ENCODE measurements around the gene LPIN2.

Gene LPIN2

GRCh38 chr18:2994020-2994589 is 18.8 kb downstream of the LPIN2 start:
- H3K4me3 ChIP-seq (ENCODE audit: low read depth, low read length): no peak overlapping the region
- H4K8ac ChIP-seq (ENCODE audit: low read depth, low read length): no peak overlapping the region
- H3K9me3 ChIP-seq (ENCODE audit: insufficient read depth, low read depth, low read length): no peaks in the 10 kb centered on the region
- no peak overlapping the region for H2AFZ ChIP-seq (ENCODE audit: insufficient read depth, low read length, poor library complexity)
- H3K14ac ChIP-seq (ENCODE audit: low read length): no peak overlapping the region
- H3K9ac ChIP-seq (ENCODE audit: low read length): no peak overlapping the region
- DNase-seq: no peak
- H2BK5ac ChIP-seq (ENCODE audit: low read depth, low read length, poor library complexity): no peak overlapping the region
- H4K12ac ChIP-seq (ENCODE audit: low read depth, low read length): no peak overlapping the region
- no peak overlapping the region for H3K18ac ChIP-seq (ENCODE audit: low read length)
- no peaks in the 10 kb centered on the region for H3K79me2 ChIP-seq (ENCODE audit: control insufficient read depth, insufficient read depth, low read length, poor library complexity)
- H3K4ac ChIP-seq (ENCODE audit: low read depth, low read length): no peak overlapping the region
- no peak overlapping the region for H3K27ac ChIP-seq (ENCODE audit: low read depth, low read length)
- H2AK5ac ChIP-seq (ENCODE audit: low read length): no peak overlapping the region
- H3K27me3 ChIP-seq (ENCODE audit: insufficient read depth, low read length): no peaks in the 10 kb centered on the region
- no peak overlapping the region for H4K91ac ChIP-seq (ENCODE audit: low read depth, low read length)
- no peak overlapping the region for H3K4me2 ChIP-seq (ENCODE audit: low read length)
- no CpG with 5 or more reads among the region's 2 CpGs for WGBS (ENCODE audit: extremely low coverage, insufficient coverage, insufficient read length)
- H3K79me1 ChIP-seq (ENCODE audit: low read length): no peaks in the 10 kb centered on the region
- no peak overlapping the region for H2BK120ac ChIP-seq (ENCODE audit: insufficient read depth, low read length, poor library complexity)
- H3K23ac ChIP-seq (ENCODE audit: low read length): no peak overlapping the region
- H2BK12ac ChIP-seq (ENCODE audit: low read length): no peak overlapping the region
- no peaks in the 10 kb centered on the region for H3K4me1 ChIP-seq (ENCODE audit: control insufficient read depth in 1 of 2, insufficient read depth in 2 of 2, low read length in 2 of 2)
- no peaks in the 10 kb centered on the region for H3K36me3 ChIP-seq (ENCODE audit: control insufficient read depth in 1 of 2, insufficient read depth in 2 of 2, low read length in 2 of 2)

GRCh38 chr18:2992995-2993877 is 19.7 kb downstream of the LPIN2 start:
- no CpG with 5 or more reads among the region's 6 CpGs for WGBS (ENCODE audit: extremely low coverage, insufficient coverage, insufficient read length)
- Histone ChIP-seq H3K27me3 (ENCODE audit: insufficient read depth, low read length) (no peaks in the 10 kb centered on the region), H4K91ac (ENCODE audit: low read depth, low read length) (no peak overlapping the region)

GRCh38 chr18:2990956-2991640 is 21.8 kb downstream of the LPIN2 start:
- H3K4ac ChIP-seq (ENCODE audit: low read depth, low read length): no peak overlapping the region
- H3K27me3 ChIP-seq (ENCODE audit: insufficient read depth, low read length): no peaks in the 10 kb centered on the region
- H3K23ac ChIP-seq (ENCODE audit: low read length): no peak overlapping the region
- no peak overlapping the region for H3K18ac ChIP-seq (ENCODE audit: low read length)
- no peaks in the 10 kb centered on the region for H3K36me3 ChIP-seq (ENCODE audit: control insufficient read depth in 1 of 2, insufficient read depth in 2 of 2, low read length in 2 of 2)
- H4K12ac ChIP-seq (ENCODE audit: low read depth, low read length): no peak overlapping the region
- no peak overlapping the region for H2BK120ac ChIP-seq (ENCODE audit: insufficient read depth, low read length, poor library complexity)
- no peak overlapping the region for H3K4me2 ChIP-seq (ENCODE audit: low read length)
- no peak overlapping the region for H4K8ac ChIP-seq (ENCODE audit: low read depth, low read length)
- no CpG with 5 or more reads among the region's 4 CpGs for WGBS (ENCODE audit: extremely low coverage, insufficient coverage, insufficient read length)
- H3K14ac ChIP-seq (ENCODE audit: low read length): no peak overlapping the region
- H3K9ac ChIP-seq (ENCODE audit: low read length): no peak overlapping the region
- no peaks in the 10 kb centered on the region for H3K4me1 ChIP-seq (ENCODE audit: control insufficient read depth in 1 of 2, insufficient read depth in 2 of 2, low read length in 2 of 2)
- H2AK5ac ChIP-seq (ENCODE audit: low read length): no peak overlapping the region
- H3K27ac ChIP-seq (ENCODE audit: low read depth, low read length): no peak overlapping the region
- no peaks in the 10 kb centered on the region for H3K79me1 ChIP-seq (ENCODE audit: low read length)
- H2AFZ ChIP-seq (ENCODE audit: insufficient read depth, low read length, poor library complexity): no peak overlapping the region
- no peak overlapping the region for H2BK5ac ChIP-seq (ENCODE audit: low read depth, low read length, poor library complexity)
- no peaks in the 10 kb centered on the region for H3K79me2 ChIP-seq (ENCODE audit: control insufficient read depth, insufficient read depth, low read length, poor library complexity)
- H2BK12ac ChIP-seq (ENCODE audit: low read length): no peak overlapping the region
- no peak overlapping the region for H3K4me3 ChIP-seq (ENCODE audit: low read depth, low read length)
- H4K91ac ChIP-seq (ENCODE audit: low read depth, low read length): no peak overlapping the region
- DNase-seq: no peak
- no peaks in the 10 kb centered on the region for H3K9me3 ChIP-seq (ENCODE audit: insufficient read depth, low read depth, low read length)

More at GRCh38 chr18:2992995-2993877, 19.7 kb downstream of the LPIN2 start:
- no peaks in the 10 kb centered on the region for H3K79me2 ChIP-seq (ENCODE audit: control insufficient read depth, insufficient read depth, low read length, poor library complexity)
- no peaks in the 10 kb centered on the region for H3K4me1 ChIP-seq (ENCODE audit: control insufficient read depth in 1 of 2, insufficient read depth in 2 of 2, low read length in 2 of 2)
- no peak overlapping the region for H3K4ac ChIP-seq (ENCODE audit: low read depth, low read length)
- H4K8ac ChIP-seq (ENCODE audit: low read depth, low read length): no peak overlapping the region
- H3K4me2 ChIP-seq (ENCODE audit: low read length): no peak overlapping the region
- H3K36me3 ChIP-seq (ENCODE audit: control insufficient read depth in 1 of 2, insufficient read depth in 2 of 2, low read length in 2 of 2): no peaks in the 10 kb centered on the region
- H2AFZ ChIP-seq (ENCODE audit: insufficient read depth, low read length, poor library complexity): no peak overlapping the region
- H3K79me1 ChIP-seq (ENCODE audit: low read length): no peaks in the 10 kb centered on the region
- no peak overlapping the region for H2AK5ac ChIP-seq (ENCODE audit: low read length)
- H3K18ac ChIP-seq (ENCODE audit: low read length): no peak overlapping the region
- H3K4me3 ChIP-seq (ENCODE audit: low read depth, low read length): no peak overlapping the region
- DNase-seq: no peak
- no peaks in the 10 kb centered on the region for H3K9me3 ChIP-seq (ENCODE audit: insufficient read depth, low read depth, low read length)
- H3K27ac ChIP-seq (ENCODE audit: low read depth, low read length): no peak overlapping the region
- H2BK12ac ChIP-seq (ENCODE audit: low read length): no peak overlapping the region
- H3K14ac ChIP-seq (ENCODE audit: low read length): no peak overlapping the region
- no peak overlapping the region for H2BK5ac ChIP-seq (ENCODE audit: low read depth, low read length, poor library complexity)
- no peak overlapping the region for H3K9ac ChIP-seq (ENCODE audit: low read length)
- no peak overlapping the region for H3K23ac ChIP-seq (ENCODE audit: low read length)
- no peak overlapping the region for H2BK120ac ChIP-seq (ENCODE audit: insufficient read depth, low read length, poor library complexity)
- no peak overlapping the region for H4K12ac ChIP-seq (ENCODE audit: low read depth, low read length)

GRCh38 chr18:2987876-2988790 is 24.8 kb downstream of the LPIN2 start:
- Histone ChIP-seq H3K4me3 (ENCODE audit: low read depth, low read length) (no peak overlapping the region), H4K12ac (ENCODE audit: low read depth, low read length) (no peak overlapping the region), H4K8ac (ENCODE audit: low read depth, low read length) (no peak overlapping the region), H3K36me3 (ENCODE audit: control insufficient read depth in 1 of 2, insufficient read depth in 2 of 2, low read length in 2 of 2) (no peaks in the 10 kb centered on the region), H4K91ac (ENCODE audit: low read depth, low read length) (no peak overlapping the region), H2BK120ac (ENCODE audit: insufficient read depth, low read length, poor library complexity) (no peak overlapping the region), H3K14ac (ENCODE audit: low read length) (no peak overlapping the region), H2AK5ac (ENCODE audit: low read length) (no peak overlapping the region), H3K79me1 (ENCODE audit: low read length) (no peaks in the 10 kb centered on the region), H3K79me2 (ENCODE audit: control insufficient read depth, insufficient read depth, low read length, poor library complexity) (no peaks in the 10 kb centered on the region), H3K4ac (ENCODE audit: low read depth, low read length) (no peak overlapping the region), H3K9me3 (ENCODE audit: insufficient read depth, low read depth, low read length) (no peaks in the 10 kb centered on the region), H3K27ac (ENCODE audit: low read depth, low read length) (no peak overlapping the region), H3K4me2 (ENCODE audit: low read length) (no peak overlapping the region), H3K18ac (ENCODE audit: low read length) (no peak overlapping the region), H3K23ac (ENCODE audit: low read length) (no peak overlapping the region), H2BK5ac (ENCODE audit: low read depth, low read length, poor library complexity) (no peak overlapping the region), H2BK12ac (ENCODE audit: low read length) (no peak overlapping the region), H3K4me1 (ENCODE audit: control insufficient read depth in 1 of 2, insufficient read depth in 2 of 2, low read length in 2 of 2) (peaks cover 2% of the 10 kb centered on the region in 2 experiments), H3K9ac (ENCODE audit: low read length) (no peak overlapping the region), H2AFZ (ENCODE audit: insufficient read depth, low read length, poor library complexity) (no peak overlapping the region), H3K27me3 (ENCODE audit: insufficient read depth, low read length) (no peaks in the 10 kb centered on the region)
- peak in 1 of 2 donors; percentile 88 for DNase-seq
- no CpG with 5 or more reads among the region's 5 CpGs for WGBS (ENCODE audit: extremely low coverage, insufficient coverage, insufficient read length)

Data from trophoblast cell (in vitro differentiated cells and primary cell).